Measurements from ENCODE around the gene NHEJ1.
A peak's percentile ranks its signal among the peaks of the same experiment; 100 is the strongest.

Gene NHEJ1

DNA sequence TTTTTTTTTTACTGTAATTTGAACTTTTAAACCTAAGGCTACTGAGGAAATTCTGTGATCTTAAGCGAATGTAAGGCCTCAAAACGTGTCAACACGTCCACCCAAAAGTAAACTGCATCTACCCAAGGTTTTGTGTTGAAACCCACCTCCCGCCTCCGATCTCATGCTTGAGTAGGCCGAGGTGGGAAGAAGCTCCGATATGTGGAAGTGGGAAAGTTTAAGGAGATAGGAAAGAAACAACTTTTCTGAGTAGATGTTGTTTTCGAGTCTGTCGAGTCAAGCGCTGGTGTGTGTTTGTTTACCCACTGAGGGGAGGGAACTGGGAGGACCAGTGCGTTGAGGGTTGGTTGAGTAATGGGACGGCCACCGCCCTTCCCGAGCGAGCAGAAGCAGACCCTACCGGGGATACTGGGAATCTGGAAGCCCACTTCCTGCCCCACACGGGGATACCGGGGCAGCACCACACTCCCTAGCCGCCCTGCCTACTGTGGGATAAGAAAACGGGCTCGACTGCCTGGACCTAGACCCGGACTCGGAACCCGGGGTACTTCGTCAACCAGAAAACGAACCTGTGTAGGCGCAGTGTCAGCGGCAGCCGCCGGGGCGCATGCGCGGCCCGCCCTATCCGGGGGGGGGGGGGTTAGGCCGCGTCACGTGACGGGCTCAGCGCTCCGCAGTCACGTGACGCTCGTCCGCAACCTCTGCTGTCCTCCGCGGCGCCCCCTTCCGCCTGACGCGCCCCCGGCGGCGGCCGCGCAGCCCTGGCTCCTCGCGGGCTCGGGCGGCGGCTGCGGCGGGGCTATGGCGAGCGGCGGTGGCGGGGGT is 17.1 kb upstream of the NHEJ1 start, which contains the start of gene RETREG2:
Gene RETREG2, plus strand, starts transcription at position 724 of the 825 bp plus-strand sequence. Its CDS starts 78 bp downstream, at position 802.
- H3K27me3 Mint-ChIP-seq = no peaks in the 10 kb centered on the region
- peak within 1 kb of the TSS; percentile 87 to 98 for H3K4me3 Mint-ChIP-seq
- DNase-seq (peak; percentile 70 to 76 (median 76)), ATAC-seq (replicated peaks) (peak; percentile 58)
- peak within 1 kb of the TSS; percentile 97 to 98 for H3K27ac Mint-ChIP-seq
- peaks cover 49% of the 10 kb centered on the region for H3K36me3 Mint-ChIP-seq (ENCODE audit: insufficient read depth)
- H3K9me3 Mint-ChIP-seq = no peaks in the 10 kb centered on the region
- peaks cover 47 to 51% of the 10 kb centered on the region in 2 donors for H3K4me1 Mint-ChIP-seq (ENCODE audit: low read depth in 2 of 2)

DNA sequence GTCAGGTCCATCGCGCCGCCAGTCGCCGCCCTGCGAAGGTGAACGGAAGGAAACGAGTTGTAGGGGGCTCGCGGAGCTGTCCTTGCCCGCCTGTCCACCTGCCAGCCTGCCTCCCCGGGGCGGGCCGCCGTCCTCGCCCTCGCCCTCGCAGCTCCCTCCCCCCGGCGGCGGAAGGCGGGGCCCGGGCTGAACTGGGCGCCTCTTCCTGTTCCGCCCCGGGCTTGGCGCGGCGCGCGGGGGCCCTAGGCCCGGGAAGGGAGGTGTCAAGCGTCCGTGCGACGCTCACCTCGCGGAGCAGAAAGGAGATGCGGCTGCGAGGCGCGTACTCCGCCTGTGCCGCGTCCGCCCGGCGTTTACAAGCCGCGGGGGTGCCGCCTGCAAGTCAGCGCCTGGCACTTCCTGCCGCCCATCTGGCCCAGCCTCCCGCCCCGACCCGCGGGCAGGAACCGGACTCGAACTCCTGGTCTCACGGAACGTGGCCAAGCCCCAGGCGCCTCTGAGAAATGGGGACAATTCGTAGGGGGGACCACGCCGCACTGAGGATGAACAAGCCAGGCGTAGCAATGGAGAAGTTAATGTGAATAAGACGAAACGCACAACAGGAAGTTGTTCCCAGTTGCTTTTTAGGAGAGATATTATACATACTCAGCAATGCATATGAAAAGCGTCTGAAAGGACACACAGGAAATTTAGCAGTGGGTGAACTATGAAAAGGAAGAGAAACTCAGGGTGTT is 16.4 kb upstream of the NHEJ1 start, which contains the start of gene CNPPD1:
Gene CNPPD1, minus strand, starts transcription at position 108 of the 734 bp plus-strand sequence. Its CDS starts 97 bp downstream, at position 11.
- Mint-ChIP-seq H3K27ac (peak within 1 kb of the TSS; percentile 97 to 98), H3K9me3 (no peaks in the 10 kb centered on the region), H3K4me3 (peak within 1 kb of the TSS; percentile 87 to 98), H3K4me1 (ENCODE audit: low read depth in 2 of 2) (peaks cover 47 to 51% of the 10 kb centered on the region in 2 donors), H3K36me3 (ENCODE audit: insufficient read depth) (peaks cover 49% of the 10 kb centered on the region), H3K27me3 (no peaks in the 10 kb centered on the region)
- ATAC-seq (replicated peaks) (peak; percentile 76), DNase-seq (peak; percentile 85 to 88 (median 86))

- Mint-ChIP-seq H3K36me3 (ENCODE audit: insufficient read depth) (peaks cover 42% of the 10 kb centered on the region), H3K4me3 (peak overlapping the region; percentile 87 to 98), H3K27me3 (no peaks in the 10 kb centered on the region), H3K9me3 (no peaks in the 10 kb centered on the region), H3K27ac (peak overlapping the region; percentile 72 to 97), H3K4me1 (ENCODE audit: low read depth in 2 of 2) (peaks cover 47 to 50% of the 10 kb centered on the region in 2 donors)
- DNase-seq = peak; percentile 11 to 18 (median 15)
- ATAC-seq (replicated peaks) = peak; percentile 14
Measured at GRCh38 chr2:219175928-219176817, 15.6 kb upstream of the NHEJ1 start.

- Mint-ChIP-seq H3K27ac (peak overlapping the region; percentile 72 to 97), H3K4me3 (peak overlapping the region; percentile 87 to 98), H3K27me3 (no peaks in the 10 kb centered on the region), H3K36me3 (ENCODE audit: insufficient read depth) (peaks cover 36% of the 10 kb centered on the region), H3K9me3 (no peaks in the 10 kb centered on the region), H3K4me1 (ENCODE audit: low read depth in 2 of 2) (peaks cover 45 to 46% of the 10 kb centered on the region in 2 donors)
- DNase-seq = no peak
- ATAC-seq (replicated peaks) = no peak
Measured at GRCh38 chr2:219175486-219175885, 14.9 kb upstream of the NHEJ1 start.

- H3K27me3 Mint-ChIP-seq = no peaks in the 10 kb centered on the region
- no peak for ATAC-seq (replicated peaks)
- H3K27ac Mint-ChIP-seq = peak overlapping the region; percentile 52 to 85
- H3K36me3 Mint-ChIP-seq (ENCODE audit: insufficient read depth) = peaks cover 39% of the 10 kb centered on the region
- no peaks in the 10 kb centered on the region for H3K9me3 Mint-ChIP-seq
- peaks cover 45 to 46% of the 10 kb centered on the region in 2 donors for H3K4me1 Mint-ChIP-seq (ENCODE audit: low read depth in 2 of 2)
- DNase-seq = no peak
- peak overlapping the region; percentile 87 to 98 for H3K4me3 Mint-ChIP-seq
Measured at GRCh38 chr2:219174801-219175200, 14.2 kb upstream of the NHEJ1 start.

DNA sequence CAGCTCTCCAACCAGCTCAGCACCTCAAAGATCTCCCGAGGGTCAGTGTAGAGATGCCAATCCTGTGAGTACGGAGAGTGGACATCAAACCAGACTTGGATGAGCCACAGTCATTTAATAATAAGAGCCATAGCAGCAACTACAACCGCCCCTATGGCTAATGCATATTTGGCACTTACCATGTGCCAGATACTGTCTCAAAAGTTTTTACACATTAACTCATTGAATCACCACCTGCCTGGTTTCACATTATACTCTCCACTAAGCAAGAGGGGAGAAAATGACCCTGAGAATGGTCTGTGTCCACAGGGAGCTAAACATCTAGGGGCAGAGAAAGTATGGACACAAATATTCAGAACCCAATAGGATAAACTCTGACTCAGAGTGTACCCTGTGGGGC is 13.5 kb upstream of the NHEJ1 start:
- H3K27ac Mint-ChIP-seq = peak overlapping the region; percentile 52 to 85
- peaks cover 43% of the 10 kb centered on the region for H3K36me3 Mint-ChIP-seq (ENCODE audit: insufficient read depth)
- peaks cover 40 to 41% of the 10 kb centered on the region in 2 donors for H3K4me1 Mint-ChIP-seq (ENCODE audit: low read depth in 2 of 2)
- no peak for ATAC-seq (replicated peaks)
- H3K9me3 Mint-ChIP-seq = no peaks in the 10 kb centered on the region
- no peaks in the 10 kb centered on the region for H3K27me3 Mint-ChIP-seq
- DNase-seq = no peak
- H3K4me3 Mint-ChIP-seq = peak overlapping the region in 1 of 2 donors; percentile 59

GRCh38 chr2:219173176-219173575 is 12.6 kb upstream of the NHEJ1 start:
- Mint-ChIP-seq H3K4me3 (no peak overlapping the region), H3K27me3 (no peaks in the 10 kb centered on the region), H3K36me3 (ENCODE audit: insufficient read depth) (peaks cover 33% of the 10 kb centered on the region), H3K4me1 (ENCODE audit: low read depth in 2 of 2) (peaks cover 34% of the 10 kb centered on the region in 2 donors), H3K27ac (no peak overlapping the region), H3K9me3 (no peaks in the 10 kb centered on the region)
- ATAC-seq (replicated peaks) (no peak), DNase-seq (no peak)

DNA sequence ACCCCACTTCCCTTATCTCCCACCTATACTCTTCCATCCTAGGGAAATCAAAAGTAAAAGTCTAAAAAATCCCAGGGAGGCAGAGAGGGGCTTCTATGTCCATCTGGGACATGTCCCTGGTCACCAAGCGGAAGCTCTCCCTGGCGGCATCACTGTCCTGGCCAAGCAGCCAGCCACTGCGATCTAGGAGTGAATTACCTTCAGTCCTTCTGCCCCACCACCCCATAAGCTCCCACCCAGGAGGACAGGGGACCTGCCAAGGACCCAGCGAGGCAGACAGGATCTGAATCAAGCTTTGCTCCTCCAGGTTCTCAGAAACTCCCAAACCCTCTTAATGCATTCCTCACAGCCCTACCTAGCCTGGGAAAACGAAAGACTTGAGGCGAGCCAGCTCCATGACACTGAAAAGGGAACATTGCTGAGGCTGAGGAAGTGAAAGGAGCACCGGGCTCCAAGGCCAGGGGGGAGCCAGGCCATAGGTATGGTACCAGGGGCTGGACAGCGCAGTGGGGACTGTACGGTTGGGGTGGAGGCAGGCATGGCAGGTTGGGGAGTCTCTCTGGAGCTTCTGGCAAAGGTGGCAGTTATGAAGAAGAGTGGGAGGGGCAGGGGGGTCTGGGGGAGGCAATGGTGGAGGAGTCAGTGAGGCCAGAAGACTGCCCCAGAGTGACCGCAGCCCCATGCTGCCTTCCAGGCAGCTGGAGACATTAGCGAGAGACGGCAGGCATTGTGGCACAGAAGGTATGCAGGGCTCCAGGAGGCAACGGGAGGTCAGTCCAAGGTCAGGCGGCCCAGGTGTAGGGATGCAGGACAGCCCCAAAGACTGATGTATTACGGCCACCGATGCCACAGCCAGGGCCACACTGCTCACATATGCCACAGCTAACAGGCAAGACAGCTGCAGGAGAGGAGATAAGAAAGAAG is 11.9 kb upstream of the NHEJ1 start:
- Mint-ChIP-seq H3K27ac (peak overlapping the region in 1 of 2 donors; percentile 67), H3K4me3 (no peak overlapping the region), H3K27me3 (no peaks in the 10 kb centered on the region), H3K36me3 (ENCODE audit: insufficient read depth) (peaks cover 27% of the 10 kb centered on the region), H3K4me1 (ENCODE audit: low read depth in 2 of 2) (peaks cover 31 to 32% of the 10 kb centered on the region in 2 donors), H3K9me3 (no peaks in the 10 kb centered on the region)
- no peak for DNase-seq
- no peak for ATAC-seq (replicated peaks)

DNA sequence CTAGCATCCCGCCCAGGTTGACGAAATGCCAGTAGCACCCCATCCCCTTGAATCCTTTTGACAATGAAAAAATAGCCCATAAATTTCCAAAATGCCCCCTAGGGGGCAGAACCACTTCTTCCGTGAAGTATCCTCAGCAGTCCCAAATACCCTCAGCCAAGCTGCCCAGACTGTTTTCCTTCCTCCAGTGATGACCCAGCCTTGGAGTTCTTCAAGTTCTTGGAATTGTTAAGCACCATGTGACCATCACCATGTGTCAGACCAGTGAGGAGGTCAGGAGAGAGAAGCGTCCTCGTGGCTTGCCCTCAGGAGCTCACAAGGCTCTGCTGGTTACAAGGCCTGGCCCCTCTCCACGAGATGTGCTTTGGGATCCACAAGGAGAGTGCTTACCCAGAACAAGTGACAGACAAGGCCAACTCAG is 10.6 kb upstream of the NHEJ1 start:
- peak; percentile 36 to 42 (median 41) for DNase-seq
- Mint-ChIP-seq H3K4me3 (no peak overlapping the region), H3K4me1 (ENCODE audit: low read depth in 2 of 2) (peaks cover 25 to 26% of the 10 kb centered on the region in 2 donors), H3K9me3 (no peaks in the 10 kb centered on the region), H3K36me3 (ENCODE audit: insufficient read depth) (peaks cover 20% of the 10 kb centered on the region), H3K27ac (peak overlapping the region in 1 of 2 donors; percentile 38), H3K27me3 (no peaks in the 10 kb centered on the region)
- ATAC-seq (replicated peaks) = peak; percentile 66

DNA sequence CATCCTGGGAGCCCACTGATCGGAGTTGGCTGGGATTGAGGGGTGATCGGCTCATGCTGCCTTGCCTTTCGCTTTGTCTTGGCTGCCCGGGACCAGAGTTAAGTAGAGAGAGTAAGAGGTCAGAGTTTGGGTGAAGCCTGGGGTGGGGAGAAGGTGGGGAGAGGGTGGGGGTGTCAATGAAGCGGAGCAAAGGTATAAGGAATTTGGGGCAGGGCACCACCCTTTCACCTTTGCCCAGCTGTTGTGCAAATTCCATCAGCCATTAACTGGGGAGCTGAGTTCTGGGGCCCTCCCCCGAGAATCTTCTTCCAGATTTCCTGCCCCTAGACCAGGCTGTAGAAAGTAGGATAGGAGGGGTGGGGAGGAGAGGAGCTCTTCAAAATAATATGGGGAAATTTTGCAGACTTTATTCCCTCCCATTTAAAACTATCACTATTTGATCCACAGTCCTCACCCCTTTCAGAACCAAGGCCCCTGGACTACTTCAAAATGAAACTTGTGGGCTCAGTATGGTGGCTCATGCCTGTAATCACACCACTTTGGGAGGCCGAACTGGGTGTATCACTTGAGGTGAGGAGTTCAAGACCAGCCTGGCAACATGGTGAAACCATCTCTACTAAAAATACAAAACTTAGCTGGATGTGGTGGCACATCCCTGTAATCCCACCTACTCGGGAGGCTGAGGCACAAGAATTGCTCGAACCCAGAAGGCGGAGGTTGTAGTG is 9.5 kb upstream of the NHEJ1 start, which contains the start of gene SLC23A3:
Gene SLC23A3, minus strand, starts transcription at position 100 of the 725 bp plus-strand sequence. Its CDS starts 45 bp downstream, at position 55.
- Mint-ChIP-seq H3K36me3 (ENCODE audit: insufficient read depth) (peaks cover 20% of the 10 kb centered on the region), H3K4me1 (ENCODE audit: low read depth in 2 of 2) (peaks cover 16 to 19% of the 10 kb centered on the region in 2 donors), H3K27ac (no peak within 1 kb of the TSS), H3K27me3 (no peaks in the 10 kb centered on the region), H3K4me3 (no peak within 1 kb of the TSS), H3K9me3 (no peaks in the 10 kb centered on the region)
- ATAC-seq (replicated peaks) = no peak
- DNase-seq = no peak

- H3K4me3 Mint-ChIP-seq = no peak overlapping the region
- peaks cover 17% of the 10 kb centered on the region for H3K36me3 Mint-ChIP-seq (ENCODE audit: insufficient read depth)
- ATAC-seq (replicated peaks) (no peak), DNase-seq (no peak)
- H3K27ac Mint-ChIP-seq = no peak overlapping the region
- H3K27me3 Mint-ChIP-seq = no peaks in the 10 kb centered on the region
- H3K4me1 Mint-ChIP-seq (ENCODE audit: low read depth in 2 of 2) = peaks cover 7 to 13% of the 10 kb centered on the region in 2 donors
- no peaks in the 10 kb centered on the region for H3K9me3 Mint-ChIP-seq
Measured at GRCh38 chr2:219168932-219169331, 8.3 kb upstream of the NHEJ1 start.
